Activated T-cell treated with anti-CD3 and anti-CD28 coated beads, Interleukin-2, amount 50 U/mL, for 48 hours (primary cell): ENCODE data around the gene KCTD20.
"Not testable (repeated sequence)": the region's sequence is repeated elsewhere in the genome, so short reads cannot be mapped to it uniquely, and the experiment has no call there.

Experiments
- DNase-seq, 2 experiments: peaks; one replicate each; pipeline ENCODE4 v3.0.0-alpha.2; 2020

Gene KCTD20

DNA sequence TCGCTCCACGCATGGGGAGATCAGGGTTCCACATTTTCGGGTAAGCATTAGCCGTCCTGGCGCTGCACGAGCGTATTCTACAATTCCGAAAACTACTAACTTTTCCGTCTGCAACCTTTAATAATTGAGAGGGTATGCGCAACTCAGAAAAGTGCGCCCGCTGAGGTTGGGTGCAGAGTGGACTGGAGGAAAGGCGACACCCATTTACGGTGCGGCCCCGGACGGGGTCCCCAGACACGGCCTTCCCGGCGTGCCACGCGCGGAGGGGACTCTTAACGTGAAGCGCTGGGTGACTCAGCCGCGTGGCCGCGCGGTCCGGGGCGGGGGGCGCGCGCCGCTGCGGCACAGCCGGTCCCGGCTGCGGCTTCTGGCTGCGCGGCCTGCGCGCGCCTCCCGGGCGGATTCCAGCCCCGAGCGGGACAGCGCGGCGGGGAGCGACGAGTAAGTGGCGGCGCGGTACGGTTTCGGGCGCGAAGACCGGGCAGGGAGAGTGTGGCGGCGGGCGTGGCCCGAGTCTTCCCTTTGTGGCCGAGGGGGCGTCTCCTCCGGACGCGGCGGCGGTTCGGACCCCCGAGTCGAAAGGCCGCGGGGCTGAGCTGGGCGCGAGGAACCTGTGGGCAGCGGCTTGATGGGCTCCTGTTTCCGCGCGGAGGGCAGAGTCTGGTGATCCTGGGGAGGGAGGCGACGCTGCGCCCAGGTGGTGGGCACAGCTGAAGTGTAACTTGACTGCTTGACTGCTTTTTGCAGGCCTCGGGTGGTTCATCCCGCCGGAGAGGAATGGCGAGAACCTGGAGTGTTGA, at the start of gene KCTD20, which contains the start of gene PXT1:
KCTD20 (plus strand) TSS at position 330 of the 800 bp plus-strand sequence. CDS start 27,098 bp downstream, outside the sequence.
PXT1 (minus strand) TSS at position 184 of the 800 bp plus-strand sequence. CDS start 16,772 bp downstream, outside the sequence.
- peak; percentile 91 to 92 for DNase-seq

DNA sequence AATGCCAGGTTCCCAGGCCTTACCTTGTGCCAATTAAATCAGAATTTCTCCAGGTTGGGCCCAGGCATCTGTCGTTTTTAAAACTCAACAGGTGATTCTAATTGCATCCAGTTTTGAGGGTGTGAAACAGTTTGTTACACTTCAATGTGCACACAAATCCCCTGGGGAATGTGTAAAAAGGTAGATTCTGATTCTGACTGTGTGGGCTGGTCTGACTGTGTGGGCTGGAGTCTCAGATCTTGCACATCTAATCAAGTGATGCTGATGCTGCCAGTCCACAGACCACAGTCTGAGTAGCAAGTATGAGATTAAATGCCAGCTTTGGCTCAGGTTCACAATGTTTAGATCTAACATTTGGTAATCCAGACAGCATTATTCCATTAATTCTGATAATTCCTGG, 42.8 kb upstream of the KCTD20 start:
- DNase-seq = no peak

DNA sequence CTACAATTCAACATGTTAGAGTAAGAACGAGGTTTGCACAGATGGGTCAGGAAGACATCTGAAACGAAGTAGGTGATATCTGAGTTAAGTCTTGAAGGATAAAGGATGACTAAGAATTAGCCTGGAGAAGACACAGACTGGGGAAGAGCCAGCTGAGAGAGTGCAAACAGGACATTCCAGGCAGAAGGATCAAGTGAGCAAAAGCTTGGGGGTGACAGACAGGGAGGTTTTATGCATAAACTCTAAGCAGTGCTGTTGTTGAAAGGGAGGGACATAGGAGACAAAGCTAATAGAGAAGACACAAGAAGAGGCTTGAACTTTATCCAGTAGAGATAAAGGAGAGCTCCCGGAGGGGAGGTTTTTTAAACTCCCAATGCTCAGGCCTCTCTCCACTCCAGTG, 40.3 kb upstream of the KCTD20 start:
- DNase-seq = no peak

- no peak for DNase-seq
These were observed 38.6 kb upstream of the KCTD20 start for GRCh38 chr6:36404164-36404563.

- DNase-seq = not testable (repeated sequence)
These were observed 33.1 kb upstream of the KCTD20 start for GRCh38 chr6:36409718-36410117.

GRCh38 chr6:36413489-36414480, 29.0 kb upstream of the KCTD20 start:
- no peak for DNase-seq

- no peak for DNase-seq
These were observed 28.3 kb upstream of the KCTD20 start for GRCh38 chr6:36414481-36414880.

DNA sequence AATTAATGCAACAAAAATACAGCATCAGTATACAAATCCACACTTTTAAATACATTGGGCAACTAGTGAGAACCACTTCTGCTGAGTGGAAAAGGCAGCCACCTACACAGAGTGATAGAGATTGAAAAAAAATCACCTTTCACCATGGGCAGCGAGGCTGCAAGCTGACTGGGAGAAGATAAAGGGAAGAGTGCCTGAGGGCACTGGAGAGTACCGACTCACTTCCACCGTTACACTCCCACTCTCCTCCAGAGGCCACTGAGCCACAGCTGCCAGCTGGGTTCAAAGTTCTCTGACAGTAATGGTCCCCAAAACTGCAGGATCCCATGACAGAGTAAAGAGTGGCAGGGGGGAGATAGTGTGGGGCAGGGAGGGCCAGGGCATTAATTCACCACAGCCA, 24.2 kb upstream of the KCTD20 start:
- no peak for DNase-seq

DNA sequence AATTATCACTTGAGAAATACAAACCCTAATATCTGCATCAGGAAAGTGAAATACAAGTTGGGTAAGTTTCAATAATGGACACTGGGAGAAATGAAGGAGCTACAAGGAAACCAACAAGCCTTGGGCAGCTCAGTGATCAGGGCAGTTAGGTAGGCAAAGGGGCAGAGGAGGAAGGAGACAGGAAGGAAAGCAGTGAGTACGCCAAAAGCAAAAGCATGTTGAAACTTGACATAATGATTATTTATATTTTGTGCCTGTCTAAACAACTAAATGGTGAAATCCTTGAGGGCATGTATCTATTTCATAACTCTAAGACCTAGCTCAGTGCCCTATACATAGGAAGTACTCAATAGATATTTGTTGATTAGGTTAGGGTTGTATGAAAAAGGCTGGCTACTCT, 23.5 kb upstream of the KCTD20 start:
- no peak for DNase-seq

DNA sequence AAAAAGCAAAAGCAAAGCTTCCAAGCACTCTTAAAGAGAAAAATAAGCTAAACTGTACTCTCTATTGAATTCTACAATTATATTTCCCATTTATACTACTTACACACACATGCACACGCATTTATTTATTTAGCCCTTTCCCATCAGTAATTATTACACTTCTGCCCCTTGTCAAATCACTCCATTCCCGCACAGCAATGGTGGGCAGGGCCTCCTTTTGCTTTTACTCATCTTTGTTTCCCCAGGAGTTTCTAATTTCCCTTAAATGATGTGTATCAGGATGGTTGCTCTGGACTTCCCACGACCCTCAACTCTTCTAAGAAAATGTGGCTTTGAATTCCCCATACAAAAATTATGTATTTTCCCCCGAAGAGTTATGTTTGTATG, 20.1 kb upstream of the KCTD20 start:
- no peak for DNase-seq

DNA sequence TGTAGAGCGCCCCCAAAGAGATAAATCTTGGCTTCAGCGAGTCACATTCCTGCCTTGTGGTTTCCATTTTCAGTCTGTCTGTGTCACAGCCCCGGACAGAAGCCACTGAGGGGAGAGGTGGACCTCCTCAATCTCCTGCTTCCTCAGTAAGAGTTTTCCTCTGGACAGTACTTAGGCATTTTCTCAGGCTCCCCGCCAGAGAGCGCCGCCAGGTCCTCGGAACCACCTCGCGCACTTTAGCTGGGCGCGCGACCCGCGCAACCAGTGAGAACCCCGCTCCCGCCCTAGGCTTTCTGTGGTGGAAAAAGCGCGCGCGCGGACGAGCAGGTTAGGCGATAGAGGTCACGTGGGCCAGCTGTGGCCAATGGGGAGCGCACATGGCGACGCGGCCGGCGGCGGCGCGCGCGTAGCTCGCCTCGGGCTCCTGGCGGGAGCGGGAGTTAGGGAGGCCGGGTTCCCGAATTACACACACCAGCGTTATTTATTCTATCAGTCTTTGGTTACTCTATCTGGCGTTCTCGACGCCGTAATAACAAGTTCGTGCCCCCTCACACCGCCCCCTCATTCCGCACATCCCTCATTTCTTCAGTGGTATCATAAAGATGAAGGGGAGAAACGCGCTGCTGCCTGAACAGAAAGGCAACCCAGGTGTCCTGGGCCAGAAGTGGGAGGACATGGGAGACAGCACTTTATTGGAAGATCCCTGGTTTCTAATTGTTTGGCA, 19.5 kb upstream of the KCTD20 start:
- peak; percentile 98 for DNase-seq

GRCh38 chr6:36426622-36427021, 16.2 kb upstream of the KCTD20 start:
- DNase-seq = no peak

GRCh38 chr6:36428911-36429310, 13.9 kb upstream of the KCTD20 start:
- peak in 1 of 2 experiments; percentile 25 for DNase-seq

DNA sequence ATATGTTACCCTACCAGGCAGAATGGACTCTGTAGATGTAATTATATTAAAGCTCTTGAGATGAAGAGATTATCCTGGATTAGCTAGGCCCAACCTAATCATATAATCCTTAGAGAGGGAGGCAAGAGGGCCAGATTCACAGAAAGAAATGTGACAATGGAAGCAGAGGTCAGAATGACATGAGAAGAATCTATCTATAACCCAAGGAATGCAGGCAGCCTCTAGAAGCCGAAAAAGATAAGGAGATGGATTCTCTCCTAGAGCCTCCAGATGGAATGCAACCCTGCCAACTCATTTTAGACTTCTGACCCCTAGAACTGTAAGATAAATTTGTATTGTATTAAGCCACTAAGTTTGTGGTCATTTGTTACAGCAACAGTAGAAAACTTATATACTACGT, 12.4 kb upstream of the KCTD20 start:
- DNase-seq = no peak

- DNase-seq = no peak
These were observed 11.6 kb upstream of the KCTD20 start for GRCh38 chr6:36431197-36431596.

GRCh38 chr6:36432151-36432671, 10.6 kb upstream of the KCTD20 start:
- no peak for DNase-seq

- DNase-seq = no peak
These were observed 6.3 kb upstream of the KCTD20 start for GRCh38 chr6:36436466-36436865.

DNA sequence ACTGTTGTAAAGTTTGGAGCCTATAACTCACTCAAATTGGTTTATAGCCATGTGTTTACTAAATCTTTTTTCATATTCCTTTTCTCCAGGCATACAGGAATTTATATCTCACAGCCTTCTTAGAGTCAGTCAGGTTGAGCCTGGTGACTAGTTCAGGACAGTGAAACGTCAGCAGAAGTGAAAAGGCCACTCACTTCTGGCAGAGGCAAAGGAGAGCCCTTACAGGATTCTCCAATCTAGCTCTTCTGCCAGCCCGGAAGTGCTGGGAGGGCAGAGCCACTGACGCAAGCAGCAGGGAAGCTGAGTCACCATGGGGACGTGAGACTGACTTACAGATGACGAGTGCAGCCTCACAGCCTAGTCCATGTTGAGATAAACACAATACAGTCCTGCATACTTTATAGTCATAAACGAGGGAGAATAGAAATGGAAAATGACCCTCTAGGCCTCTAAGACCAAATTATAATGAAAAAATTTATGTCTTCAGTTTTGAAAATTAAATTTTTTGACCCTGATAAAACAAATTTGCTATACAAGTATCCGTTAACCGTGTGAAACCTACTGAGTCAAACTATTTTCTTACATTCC, 1.4 kb upstream of the KCTD20 start:
- DNase-seq = peak; percentile 85 to 87

GRCh38 chr6:36442103-36442670, 613 bp upstream of the KCTD20 start:
- peak in 1 of 2 experiments; percentile 32 for DNase-seq

GRCh38 chr6:36443471-36444428, 950 bp downstream of the KCTD20 start:
- DNase-seq = peak in 1 of 2 experiments; percentile 21

- no peak for DNase-seq
These were observed 1.7 kb downstream of the KCTD20 start for GRCh38 chr6:36444470-36444869.
